ENCODE results near the gene JAKMIP3.

GRCh38 chr10:132018446-132018845, 47.3 kb upstream of the JAKMIP3 start:
- TF ChIP-seq CTCF (conservative IDR thresholded peaks at IDR 0.05; ENCODE audit: low read depth, low read length): no peak
- no peak for TF ChIP-seq EZH2 (IDR thresholded peaks at IDR 0.05; ENCODE audit: borderline replicate concordance, low read depth, low read length, poor library complexity, severe bottlenecking)

All from A673 (cell line).